Measurements from ENCODE around the gene NOXO1. TPM values are rescaled to one million over a fixed set of nuclear protein-coding genes. Genes with fewer than 3 reads are reported as not detected.

NOXO1 gene
- total and polyA plus RNA-seq, 9 of the 15 experiments (the other 6 are each of a cell fraction or from before 2014, with no cell fraction given), result not detected

DNA sequence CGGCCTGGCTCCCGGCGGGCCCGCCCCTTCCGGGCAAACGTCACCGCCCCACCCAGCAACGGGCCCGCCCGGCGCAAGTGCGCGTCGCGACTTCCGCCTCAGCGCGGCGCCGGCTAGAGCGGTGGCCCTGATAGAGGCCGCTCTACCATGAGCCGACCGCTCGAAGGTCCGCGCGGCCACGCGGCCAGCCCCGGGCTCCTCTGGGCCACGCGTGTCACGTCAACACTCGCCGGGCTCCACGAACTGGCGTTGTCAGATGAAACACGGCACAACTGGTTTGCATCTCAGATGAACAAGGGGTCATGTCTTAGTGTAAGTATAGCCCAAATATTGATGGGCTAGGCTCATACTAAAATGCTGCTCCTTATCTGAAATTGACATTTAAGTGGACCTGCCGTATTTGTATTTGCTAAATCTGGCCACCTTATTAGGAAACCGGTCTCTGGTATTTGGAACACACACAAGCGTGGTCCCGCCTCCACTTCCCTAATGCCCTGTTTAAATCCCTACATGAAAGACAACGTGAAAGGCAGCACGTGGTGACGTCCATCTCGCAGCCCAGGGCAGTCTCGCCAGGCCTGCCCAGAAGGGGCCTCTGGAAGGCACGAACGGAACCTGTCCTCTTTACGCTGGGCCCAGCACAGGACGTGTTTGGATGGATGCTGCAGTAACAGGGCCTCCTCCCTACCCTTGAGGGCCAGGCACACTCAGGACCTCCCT is 28.7 kb upstream of the NOXO1 start, which contains the start of gene ZNF598 (continued):
- TF ChIP-seq, protein P1, sequence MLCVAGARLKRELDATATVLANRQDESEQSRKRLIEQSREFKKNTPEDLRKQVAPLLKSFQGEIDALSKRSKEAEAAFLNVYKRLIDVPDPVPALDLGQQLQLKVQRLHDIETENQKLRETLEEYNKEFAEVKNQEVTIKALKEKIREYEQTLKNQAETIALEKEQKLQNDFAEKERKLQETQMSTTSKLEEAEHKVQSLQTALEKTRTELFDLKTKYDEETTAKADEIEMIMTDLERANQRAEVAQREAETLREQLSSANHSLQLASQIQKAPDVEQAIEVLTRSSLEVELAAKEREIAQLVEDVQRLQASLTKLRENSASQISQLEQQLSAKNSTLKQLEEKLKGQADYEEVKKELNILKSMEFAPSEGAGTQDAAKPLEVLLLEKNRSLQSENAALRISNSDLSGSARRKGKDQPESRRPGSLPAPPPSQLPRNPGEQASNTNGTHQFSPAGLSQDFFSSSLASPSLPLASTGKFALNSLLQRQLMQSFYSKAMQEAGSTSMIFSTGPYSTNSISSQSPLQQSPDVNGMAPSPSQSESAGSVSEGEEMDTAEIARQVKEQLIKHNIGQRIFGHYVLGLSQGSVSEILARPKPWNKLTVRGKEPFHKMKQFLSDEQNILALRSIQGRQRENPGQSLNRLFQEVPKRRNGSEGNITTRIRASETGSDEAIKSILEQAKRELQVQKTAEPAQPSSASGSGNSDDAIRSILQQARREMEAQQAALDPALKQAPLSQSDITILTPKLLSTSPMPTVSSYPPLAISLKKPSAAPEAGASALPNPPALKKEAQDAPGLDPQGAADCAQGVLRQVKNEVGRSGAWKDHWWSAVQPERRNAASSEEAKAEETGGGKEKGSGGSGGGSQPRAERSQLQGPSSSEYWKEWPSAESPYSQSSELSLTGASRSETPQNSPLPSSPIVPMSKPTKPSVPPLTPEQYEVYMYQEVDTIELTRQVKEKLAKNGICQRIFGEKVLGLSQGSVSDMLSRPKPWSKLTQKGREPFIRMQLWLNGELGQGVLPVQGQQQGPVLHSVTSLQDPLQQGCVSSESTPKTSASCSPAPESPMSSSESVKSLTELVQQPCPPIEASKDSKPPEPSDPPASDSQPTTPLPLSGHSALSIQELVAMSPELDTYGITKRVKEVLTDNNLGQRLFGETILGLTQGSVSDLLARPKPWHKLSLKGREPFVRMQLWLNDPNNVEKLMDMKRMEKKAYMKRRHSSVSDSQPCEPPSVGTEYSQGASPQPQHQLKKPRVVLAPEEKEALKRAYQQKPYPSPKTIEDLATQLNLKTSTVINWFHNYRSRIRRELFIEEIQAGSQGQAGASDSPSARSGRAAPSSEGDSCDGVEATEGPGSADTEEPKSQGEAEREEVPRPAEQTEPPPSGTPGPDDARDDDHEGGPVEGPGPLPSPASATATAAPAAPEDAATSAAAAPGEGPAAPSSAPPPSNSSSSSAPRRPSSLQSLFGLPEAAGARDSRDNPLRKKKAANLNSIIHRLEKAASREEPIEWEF (CRISPR knock-in tag; IDR thresholded peaks at IDR 0.05), result 0 out of 2 replicates have a peak, but pooled peaks have one; percentile 13
- TF ChIP-seq EP400 (IDR thresholded peaks at IDR 0.05) (peak; percentile 99), ZNF644 (tag; IDR thresholded peaks at IDR 0.05; ENCODE audit: low read depth) (0 out of 2 replicates have a peak, but pooled peaks have one; percentile 54), CSDE1 (IDR thresholded peaks at IDR 0.05) (peak in 1 of 2 experiments; percentile 68; a peak in 1 of 4 replicates), PHF8 (IDR thresholded peaks at IDR 0.05; ENCODE audit: borderline replicate concordance, low read length) (peak; percentile 98), HMG20A (CRISPR knock-in tag; conservative IDR thresholded peaks at IDR 0.05) (no peak), TRIM28 (IDR thresholded peaks at IDR 0.05) (no peak), MYC (IDR thresholded peaks at IDR 0.05; ENCODE audit: low read depth, low read length) (peak; percentile 99), MYC (CRISPR knock-in tag; IDR thresholded peaks at IDR 0.05; ENCODE audit: borderline replicate concordance, low read depth) (peak; percentile 98), FIP1L1 (IDR thresholded peaks at IDR 0.05; ENCODE audit: low read depth, low read length, poor library complexity, severe bottlenecking) (no peak), TAF1 (IDR thresholded peaks at IDR 0.05; ENCODE audit: control insufficient read depth, extremely low read depth, insufficient read depth, low read length, severe bottlenecking) (peak; percentile 85), SMARCA4 (IDR thresholded peaks at IDR 0.05) (no peak), SAP30 (IDR thresholded peaks at IDR 0.05; ENCODE audit: borderline replicate concordance, insufficient read depth, low read depth, low read length, poor library complexity, severe bottlenecking) (peak; percentile 73), BCL6 (CRISPR knock-in tag; IDR thresholded peaks at IDR 0.05) (no peak), PHB (CRISPR knock-in tag; IDR thresholded peaks at IDR 0.05) (no peak), GABPB1 (CRISPR knock-in tag; IDR thresholded peaks at IDR 0.05) (peak; percentile 90), POLR2A (conservative IDR thresholded peaks at IDR 0.05) (peak; percentile 96), JUN (IDR thresholded peaks at IDR 0.05; ENCODE audit: borderline replicate concordance, low read depth, low read length) (peak; percentile 46; the same call in 1 of the 2 replicates), JUN (CRISPR knock-in tag; IDR thresholded peaks at IDR 0.05; ENCODE audit: borderline replicate concordance) (no peak)
- TF ChIP-seq, protein P2, sequence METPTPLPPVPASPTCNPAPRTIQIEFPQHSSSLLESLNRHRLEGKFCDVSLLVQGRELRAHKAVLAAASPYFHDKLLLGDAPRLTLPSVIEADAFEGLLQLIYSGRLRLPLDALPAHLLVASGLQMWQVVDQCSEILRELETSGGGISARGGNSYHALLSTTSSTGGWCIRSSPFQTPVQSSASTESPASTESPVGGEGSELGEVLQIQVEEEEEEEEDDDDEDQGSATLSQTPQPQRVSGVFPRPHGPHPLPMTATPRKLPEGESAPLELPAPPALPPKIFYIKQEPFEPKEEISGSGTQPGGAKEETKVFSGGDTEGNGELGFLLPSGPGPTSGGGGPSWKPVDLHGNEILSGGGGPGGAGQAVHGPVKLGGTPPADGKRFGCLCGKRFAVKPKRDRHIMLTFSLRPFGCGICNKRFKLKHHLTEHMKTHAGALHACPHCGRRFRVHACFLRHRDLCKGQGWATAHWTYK (CRISPR knock-in tag; IDR thresholded peaks at IDR 0.05), result no peak
- TF ChIP-seq, protein P3, sequence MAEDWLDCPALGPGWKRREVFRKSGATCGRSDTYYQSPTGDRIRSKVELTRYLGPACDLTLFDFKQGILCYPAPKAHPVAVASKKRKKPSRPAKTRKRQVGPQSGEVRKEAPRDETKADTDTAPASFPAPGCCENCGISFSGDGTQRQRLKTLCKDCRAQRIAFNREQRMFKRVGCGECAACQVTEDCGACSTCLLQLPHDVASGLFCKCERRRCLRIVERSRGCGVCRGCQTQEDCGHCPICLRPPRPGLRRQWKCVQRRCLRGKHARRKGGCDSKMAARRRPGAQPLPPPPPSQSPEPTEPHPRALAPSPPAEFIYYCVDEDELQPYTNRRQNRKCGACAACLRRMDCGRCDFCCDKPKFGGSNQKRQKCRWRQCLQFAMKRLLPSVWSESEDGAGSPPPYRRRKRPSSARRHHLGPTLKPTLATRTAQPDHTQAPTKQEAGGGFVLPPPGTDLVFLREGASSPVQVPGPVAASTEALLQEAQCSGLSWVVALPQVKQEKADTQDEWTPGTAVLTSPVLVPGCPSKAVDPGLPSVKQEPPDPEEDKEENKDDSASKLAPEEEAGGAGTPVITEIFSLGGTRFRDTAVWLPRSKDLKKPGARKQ (CRISPR knock-in tag; IDR thresholded peaks at IDR 0.05), result no peak

Measured in K562 (cell line).